KMS-11 (cell line): ENCODE data around the gene CLK3.

Source experiments
- H2AFZ ChIP-seq: fragments of 200-600 bp; sonication (generic); 2 replicates; pipeline ENCODE4 v1.6.1; 2016; ENCODE audit warnings: antibody characterized with exemption, mixed run types, low read depth
- H3K27ac ChIP-seq: fragments of 200-600 bp; sonication (generic); 2 replicates; pipeline ENCODE4 v1.6.1; 2016; ENCODE audit warnings: mild to moderate bottlenecking, mixed run types
- H3K27me3 ChIP-seq: fragments of 200-600 bp; sonication (generic); 2 replicates; pipeline ENCODE4 v1.6.1; 2017; ENCODE audit warnings: mild to moderate bottlenecking, low read depth, mixed run types, moderate library complexity; ENCODE audit not compliant: insufficient read depth
- H3K36me3 ChIP-seq: fragments of 200-600 bp; sonication (generic); 2 replicates; pipeline ENCODE4 v1.6.1; 2017; ENCODE audit warnings: mild to moderate bottlenecking, mixed run types; ENCODE audit not compliant: insufficient read depth
- H3K4me1 ChIP-seq: fragments of 200-600 bp; sonication (generic); 2 replicates; pipeline ENCODE4 v1.6.1; 2016; ENCODE audit warnings: mild to moderate bottlenecking, low read depth, mixed run types; ENCODE audit not compliant: poor library complexity, severe bottlenecking
- H3K4me2 ChIP-seq: fragments of 200-600 bp; sonication (generic); 2 replicates; pipeline ENCODE4 v1.7.0; 2016; ENCODE audit warnings: mild to moderate bottlenecking, mixed run types
- H3K4me3 ChIP-seq: fragments of 200-600 bp; sonication (generic); IDR thresholded peaks from 2 replicates; pipeline ENCODE4 v1.6.1; 2017; ENCODE audit warnings: low read depth, low read length, mixed read lengths; ENCODE audit not compliant: insufficient read depth
- H3K79me2 ChIP-seq: fragments of 200-600 bp; sonication (generic); 2 replicates; pipeline ENCODE4 v1.6.1; 2016; ENCODE audit warnings: low read depth, mixed run types; ENCODE audit not compliant: insufficient read depth
- H3K9ac ChIP-seq: fragments of 200-600 bp; sonication (generic); 2 replicates; pipeline ENCODE4 v1.6.1; 2016; ENCODE audit warnings: mild to moderate bottlenecking, mixed run types
- H4K20me1 ChIP-seq: fragments of 200-600 bp; sonication (generic); 2 replicates; pipeline ENCODE4 v1.6.1; 2016; ENCODE audit warnings: mild to moderate bottlenecking, mixed run types; ENCODE audit not compliant: insufficient read depth
- CTCF ChIP-seq: fragments of 200-600 bp; sonication (generic); conservative IDR thresholded peaks from 2 replicates; pipeline ENCODE4 v1.6.1; 2017; ENCODE audit warnings: low read depth, mild to moderate bottlenecking, antibody characterized with exemption, low read length, moderate library complexity, mixed read lengths

CLK3 gene

DNA sequence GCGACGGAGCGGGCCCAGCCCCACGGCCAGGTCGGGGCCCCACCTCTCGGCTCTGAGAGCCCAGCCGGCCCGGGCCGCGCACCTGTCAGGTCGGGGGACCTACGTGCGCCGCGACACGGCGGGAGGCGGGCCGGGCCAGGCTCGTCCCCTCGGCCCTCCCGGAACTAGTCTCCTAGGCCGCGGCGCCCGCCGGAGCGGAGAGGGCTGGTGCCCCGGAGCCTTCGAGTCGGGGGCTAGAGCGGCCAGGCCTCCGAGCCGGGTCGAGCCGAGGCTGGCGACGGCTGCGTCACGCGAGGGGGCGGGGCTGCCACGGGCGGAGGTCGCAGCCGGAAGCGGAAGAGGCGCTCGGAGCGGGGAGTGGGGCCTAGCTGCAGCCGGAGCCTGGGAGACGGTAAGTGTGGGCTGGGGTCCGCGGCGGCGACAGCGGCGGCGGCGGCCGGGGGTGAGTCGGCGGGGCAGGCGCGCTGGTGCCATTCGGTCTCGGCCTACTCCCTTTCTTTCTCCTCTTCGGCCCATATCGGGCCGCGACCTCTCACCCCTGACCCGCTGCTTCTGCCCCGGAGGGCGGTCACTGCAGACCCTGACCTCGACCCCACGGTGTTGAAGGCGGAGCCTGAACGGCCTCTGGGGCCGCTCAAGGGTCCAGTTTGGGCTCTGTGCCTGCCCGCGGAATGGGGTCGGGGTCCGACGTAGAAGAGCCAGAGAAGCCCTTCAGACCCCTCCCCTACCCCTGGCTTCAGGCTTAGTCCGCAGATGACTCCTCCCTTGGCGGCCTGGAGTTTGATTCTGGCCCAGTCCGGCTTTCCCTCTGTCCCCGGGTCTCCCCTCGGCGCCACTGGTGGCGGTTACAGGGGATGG, at the start of gene CLK3:
TSS of gene CLK3 (plus strand) at position 329 of the 858 bp plus-strand sequence. CDS start 3,361 bp downstream, outside the sequence.
- Histone ChIP-seq H3K4me3 (no peak within 1 kb of the TSS), H3K4me2 (peak within 1 kb of the TSS; percentile 96), H3K79me2 (peaks cover 47% of the 10 kb centered on the region), H3K27ac (peak within 1 kb of the TSS; percentile 86), H3K36me3 (0 out of 2 replicates have a peak, but pooled peaks cover 4% of the 10 kb centered on the region), H3K27me3 (no peaks in the 10 kb centered on the region), H2AFZ (peak within 1 kb of the TSS; percentile 86), H4K20me1 (0 out of 2 replicates have a peak, but pooled peaks cover 6% of the 10 kb centered on the region), H3K9ac (peak within 1 kb of the TSS; percentile 83), H3K4me1 (peaks cover 31% of the 10 kb centered on the region)
- TF ChIP-seq CTCF, result no peak

DNA sequence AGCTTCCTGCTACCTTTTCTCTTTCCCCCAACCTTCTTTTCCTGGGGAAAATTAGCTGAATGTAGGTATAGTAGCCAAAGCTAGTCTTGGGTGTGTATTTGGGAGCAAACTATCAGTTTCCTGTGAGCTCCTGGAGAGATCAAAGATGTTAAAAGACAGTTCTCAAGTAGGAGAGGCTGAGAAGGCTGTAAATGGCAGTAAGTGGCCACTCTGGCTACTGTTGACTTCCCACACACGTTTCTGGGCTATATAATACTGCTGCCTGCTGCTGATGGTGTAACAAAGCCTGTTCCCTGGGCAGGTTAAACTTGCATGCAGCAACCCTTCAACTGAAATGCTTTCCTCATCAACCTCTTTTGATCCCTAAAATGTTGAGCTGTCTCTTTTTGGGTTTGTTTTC, 47.0 kb upstream of the CLK3 start:
- Histone ChIP-seq H3K4me3 (no peak overlapping the region), H3K27ac (no peak overlapping the region), H4K20me1 (no peaks in the 10 kb centered on the region; the same call in 1 of the 2 replicates), H2AFZ (no peak overlapping the region), H3K4me1 (peaks cover 61% of the 10 kb centered on the region), H3K36me3 (peaks cover 3% of the 10 kb centered on the region; the same call in 1 of the 2 replicates), H3K79me2 (peaks cover 66% of the 10 kb centered on the region), H3K4me2 (no peak overlapping the region), H3K9ac (no peak overlapping the region), H3K27me3 (no peaks in the 10 kb centered on the region)
- no peak for TF ChIP-seq CTCF

DNA sequence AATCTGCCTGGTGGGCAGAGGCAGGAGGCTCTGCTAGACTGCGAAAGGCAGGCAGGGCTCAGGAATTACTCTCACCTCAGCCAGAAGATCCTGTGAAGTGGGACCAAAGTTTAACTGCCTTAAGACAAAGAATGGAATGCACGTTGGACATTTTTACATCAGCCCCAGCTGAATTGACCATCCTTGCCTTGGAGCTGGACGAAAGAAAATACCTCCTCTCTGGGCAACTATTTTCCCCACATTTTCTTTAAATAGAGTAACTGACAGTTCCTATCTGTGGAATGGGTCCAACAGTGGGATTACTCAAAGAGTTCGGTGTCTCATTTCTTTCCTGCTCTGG, 45.9 kb upstream of the CLK3 start:
- H3K4me2 ChIP-seq, result no peak overlapping the region
- peaks cover 72% of the 10 kb centered on the region for H3K4me1 ChIP-seq
- no peaks in the 10 kb centered on the region; the same call in 1 of the 2 replicates for H4K20me1 ChIP-seq
- H3K9ac ChIP-seq, result no peak overlapping the region
- TF ChIP-seq CTCF, result no peak
- H3K4me3 ChIP-seq, result no peak overlapping the region
- H3K27ac ChIP-seq, result no peak overlapping the region
- H3K36me3 ChIP-seq, result peaks cover 3% of the 10 kb centered on the region; the same call in 1 of the 2 replicates
- peaks cover 55% of the 10 kb centered on the region for H3K79me2 ChIP-seq
- H2AFZ ChIP-seq, result no peak overlapping the region
- H3K27me3 ChIP-seq, result no peaks in the 10 kb centered on the region

GRCh38 chr15:74571191-74571590, 44.4 kb upstream of the CLK3 start:
- no peak overlapping the region for H3K4me3 ChIP-seq
- H3K27ac ChIP-seq, result no peak overlapping the region
- no peak overlapping the region for H3K4me2 ChIP-seq
- H3K9ac ChIP-seq, result no peak overlapping the region
- peaks cover 3% of the 10 kb centered on the region; the same call in 1 of the 2 replicates for H3K36me3 ChIP-seq
- no peak overlapping the region for H2AFZ ChIP-seq
- peaks cover 46% of the 10 kb centered on the region for H3K79me2 ChIP-seq
- H3K4me1 ChIP-seq, result peaks cover 77% of the 10 kb centered on the region
- no peaks in the 10 kb centered on the region for H3K27me3 ChIP-seq
- H4K20me1 ChIP-seq, result no peaks in the 10 kb centered on the region; the same call in 1 of the 2 replicates
- TF ChIP-seq CTCF, result no peak
